HCT116 (cell line): Measurements from ENCODE around the gene PLPPR2. TPM values are rescaled to one million over a fixed set of nuclear protein-coding genes. Genes with fewer than 3 reads are reported as not detected.

ENCODE experiments used
- ATAC-seq: fragments of 200-7000 bp; cut with Tn5 transposase; 2 replicates; pipeline ENCODE4 v1.9.1; 2020; ENCODE audit warnings: mild to moderate bottlenecking, moderate library complexity
- BruUV-seq: library from RNA; stranded (reverse); fragments of 400-500 nt; replicated peaks from 2 replicates; lab custom pipeline; 2021; lab: Mats Ljungman, UMichigan
- CTCF ChIA-PET: fragments of 300-600 bp; sonication (Branson Sonifier 250); formaldehyde crosslinking; loops from one replicate; lab custom pipeline; 2021; ENCODE audit warnings: antibody characterized with exemption; lab: Charles Lee
- POLR2A ChIA-PET: fragments of 300-600, 350-600 bp; sonication (Branson Sonifier 250); formaldehyde crosslinking; loops from one replicate; lab custom pipeline; 2021; ENCODE audit warnings: antibody characterized with exemption; lab: Charles Lee
- RAD21 ChIA-PET, 2 experiments: fragments of 300-600 bp; sonication (Branson Sonifier 250); formaldehyde crosslinking; loops; one replicate each; lab custom pipeline; 2023; ENCODE audit warnings: low total read pairs in 2 of 2; ENCODE audit not compliant: uncharacterized antibody in 2 of 2, unreplicated experiment in 2 of 2, low non-redundant PET in 1 of 2; lab: Charles Lee
- DNase-seq: peaks from one replicate; pipeline ENCODE4 v3.0.0-alpha.2; 2010; ENCODE audit warnings: low read depth, low spot score
- H2AFZ ChIP-seq: fragments of 200-600 bp; shearing (Covaris generic), sonication (generic); 2 replicates; pipeline ENCODE4 v1.6.1; 2017; ENCODE audit warnings: low read depth, mixed run types, mixed read lengths, antibody characterized with exemption, low read length; ENCODE audit not compliant: poor library complexity, severe bottlenecking
- H3K27ac ChIP-seq: 2 replicates; pipeline ENCODE4 v1.5.1; 2012; ENCODE audit warnings: low read depth, low read length
- H3K27me3 ChIP-seq: fragments of 200-600 bp; sonication (generic); 2 replicates; pipeline ENCODE4 v1.6.1; 2016; ENCODE audit warnings: mixed run types, low read length, mixed read lengths; ENCODE audit not compliant: insufficient read depth
- H3K36me3 ChIP-seq, 2 experiments: fragments of 200-500 bp in 1 of 2; fragments of 200-600 bp in 1 of 2; sonication (Bioruptor generic) in 1 of 2; sonication (generic) in 1 of 2; 2 replicates each; pipeline versions ENCODE4 v1.5.1 to v1.6.1; 2014 to 2016; ENCODE audit warnings: low read length in 2 of 2, inconsistent platforms in 1 of 2, mixed read lengths in 1 of 2, mixed run types in 1 of 2; ENCODE audit not compliant: insufficient read depth in 2 of 2, control insufficient read depth in 1 of 2
- H3K4me1 ChIP-seq, 2 experiments: fragments of 200-600 bp in 1 of 2; sonication (generic) in 1 of 2; 2 replicates each; pipeline versions ENCODE4 v1.5.1 to v1.6.1; 2012 to 2017; ENCODE audit warnings: low read length in 2 of 2, inconsistent platforms in 1 of 2, mild to moderate bottlenecking in 1 of 2, mixed read lengths in 1 of 2, mixed run types in 1 of 2, moderate library complexity in 1 of 2; ENCODE audit not compliant: insufficient read depth in 2 of 2, control insufficient read depth in 1 of 2
- H3K4me2 ChIP-seq: fragments of 200-600 bp; sonication (generic); 2 replicates; pipeline ENCODE4 v1.6.1; 2017; ENCODE audit warnings: mixed run types, low read length, mixed read lengths
- H3K4me3 ChIP-seq, 2 experiments: fragments of 200-600 bp in 1 of 2; sonication (generic) in 1 of 2; replicated peaks in 1 of 2; 2 replicates each; pipeline ENCODE4 v1.5.1; 2011 to 2016; ENCODE audit warnings: low read length in 2 of 2, control low read depth in 1 of 2, low read depth in 1 of 2, mild to moderate bottlenecking in 1 of 2, mixed read lengths in 1 of 2, mixed run types in 1 of 2
- H3K79me2 ChIP-seq: fragments of 200-600 bp; sonication (generic); 2 replicates; pipeline ENCODE4 v1.6.1; 2017; ENCODE audit warnings: mild to moderate bottlenecking, mixed run types, low read length, moderate library complexity, mixed read lengths; ENCODE audit not compliant: insufficient read depth
- H3K9ac ChIP-seq: fragments of 200-600 bp; sonication (generic); 2 replicates; pipeline ENCODE4 v1.6.1; 2016; ENCODE audit warnings: low read length, mixed read lengths
- H3K9me2 ChIP-seq: fragments of 200-600 bp; sonication (generic), shearing (Covaris generic); 2 replicates; pipeline ENCODE4 v1.6.1; 2017; ENCODE audit warnings: mixed run types, mild to moderate bottlenecking, moderate library complexity; ENCODE audit not compliant: insufficient read depth
- H3K9me3 ChIP-seq, 2 experiments: fragments of 200-500 bp in 1 of 2; fragments of 200-600 bp in 1 of 2; sonication (Bioruptor generic) in 1 of 2; sonication (generic) in 1 of 2; 2 replicates each; pipeline ENCODE4 v1.6.1; 2014 to 2017; ENCODE audit warnings: low read length in 2 of 2, mixed read lengths in 2 of 2, inconsistent platforms in 1 of 2, low read depth in 1 of 2, mild to moderate bottlenecking in 1 of 2, mixed run types in 1 of 2, moderate library complexity in 1 of 2; ENCODE audit not compliant: control insufficient read depth in 1 of 2, insufficient read depth in 1 of 2
- H4K20me1 ChIP-seq: fragments of 200-600 bp; sonication (generic), shearing (Covaris generic); 2 replicates; pipeline ENCODE4 v1.6.1; 2017; ENCODE audit warnings: mixed run types, mild to moderate bottlenecking, moderate library complexity; ENCODE audit not compliant: insufficient read depth
- CEBPB ChIP-seq: IDR thresholded peaks from 2 replicates; pipeline ENCODE4 v1.6.1; 2012; ENCODE audit warnings: low read depth
- EGR1 ChIP-seq: IDR thresholded peaks from 2 replicates; pipeline ENCODE4 v1.6.1; 2012; ENCODE audit warnings: low read depth
- ELF1 ChIP-seq: IDR thresholded peaks from 2 replicates; pipeline ENCODE4 v1.6.1; 2012; ENCODE audit warnings: low read depth, borderline replicate concordance
- EZH2 ChIP-seq: fragments of 200-600 bp; sonication (generic); IDR thresholded peaks from 2 replicates; pipeline ENCODE4 v1.6.1; 2017; ENCODE audit warnings: antibody characterized with exemption, mixed run types
- EZH2phosphoT487 ChIP-seq: fragments of 200-600 bp; IDR thresholded peaks from 2 replicates; pipeline ENCODE4 v1.6.1; 2018; ENCODE audit warnings: antibody characterized with exemption, borderline replicate concordance
- FOSL1 ChIP-seq: IDR thresholded peaks from 2 replicates; pipeline ENCODE4 v1.6.1; 2012; ENCODE audit warnings: low read depth
- JUND ChIP-seq: IDR thresholded peaks from 2 replicates; pipeline ENCODE4 v1.6.1; 2012
- POLR2A ChIP-seq: IDR thresholded peaks from 2 replicates; pipeline ENCODE4 v1.7.0; 2011; ENCODE audit warnings: borderline replicate concordance; ENCODE audit not compliant: insufficient read depth, insufficient read length; ENCODE audit errors: extremely low read depth
- POLR2AphosphoS5 ChIP-seq: IDR thresholded peaks from 2 replicates; pipeline ENCODE4 v1.6.1; 2011; ENCODE audit warnings: mild to moderate bottlenecking, low read depth, low read length, moderate library complexity
- RAD21 ChIP-seq: IDR thresholded peaks from 2 replicates; pipeline ENCODE4 v1.6.1; 2012; ENCODE audit warnings: low read depth, mild to moderate bottlenecking
- SP1 ChIP-seq: IDR thresholded peaks from 2 replicates; pipeline ENCODE4 v1.6.1; 2012; ENCODE audit warnings: low read depth
- SRF ChIP-seq: IDR thresholded peaks from 2 replicates; pipeline ENCODE4 v1.6.1; 2012; ENCODE audit warnings: low read depth
- TCF7L2 ChIP-seq: IDR thresholded peaks from 2 replicates; pipeline ENCODE4 v1.7.0; 2011; ENCODE audit warnings: borderline replicate concordance, inconsistent platforms; ENCODE audit not compliant: insufficient read depth, insufficient read length; ENCODE audit errors: extremely low read depth
- YY1 ChIP-seq: IDR thresholded peaks from 2 replicates; pipeline ENCODE4 v1.6.1; 2011; ENCODE audit warnings: low read length, low read depth, moderate library complexity, mild to moderate bottlenecking; ENCODE audit not compliant: insufficient replicate concordance; ENCODE audit errors: extremely low read depth
- ZFX ChIP-seq: fragments of 450-650 bp; IDR thresholded peaks from 2 replicates; pipeline ENCODE4 v1.6.1; 2017
- ZNF274 ChIP-seq: fragments of 200-500 bp; sonication (Bioruptor generic); IDR thresholded peaks from 2 replicates; pipeline ENCODE4 v1.6.1; 2014; ENCODE audit warnings: mild to moderate bottlenecking, low read depth, low read length, inconsistent platforms
- intact Hi-C: fragments of 100-400 bp; cut with micrococcal nuclease; formaldehyde crosslinking; loops from 2 replicates; pipeline ENCODE4 v1.10.0; 2022
- total RNA-seq: library from RNA; stranded (reverse); gene quantifications from one replicate; pipeline ENCODE4 v1.2.1, GENCODE V29; 2021; ENCODE audit not compliant: unreplicated experiment
- TF ChIP-seq, protein P1 (sequence below): IDR thresholded peaks from 2 replicates; pipeline ENCODE4 v1.6.1; 2012
- TF ChIP-seq, protein P2 (sequence below): IDR thresholded peaks from 2 replicates; pipeline ENCODE4 v1.6.1; 2012

PLPPR2 gene
- total RNA-seq, 1 experiment from 2014 or later: 23.2 TPM

DNA sequence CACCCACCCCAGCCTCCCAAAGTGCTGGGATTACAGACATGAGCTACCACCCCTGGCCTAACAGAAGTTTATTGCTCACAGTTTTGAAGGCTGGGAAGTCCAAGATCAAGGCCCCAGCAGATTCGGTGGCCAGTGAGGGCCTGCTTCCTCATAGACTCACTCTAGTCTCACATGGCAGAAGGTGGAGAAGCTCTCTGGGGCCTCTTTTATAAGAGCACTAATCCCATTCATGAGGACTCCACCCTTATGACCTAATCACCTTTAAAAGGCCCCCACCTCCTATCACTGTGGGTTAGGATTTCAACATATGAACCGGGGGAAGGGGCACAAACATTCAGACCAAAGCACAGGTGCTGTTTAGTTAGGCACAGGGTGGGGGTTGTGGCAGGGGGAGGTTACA is 12.3 kb downstream of the PLPPR2 start:
- no TSS peak for BruUV-seq
- ATAC-seq: no peak

DNA sequence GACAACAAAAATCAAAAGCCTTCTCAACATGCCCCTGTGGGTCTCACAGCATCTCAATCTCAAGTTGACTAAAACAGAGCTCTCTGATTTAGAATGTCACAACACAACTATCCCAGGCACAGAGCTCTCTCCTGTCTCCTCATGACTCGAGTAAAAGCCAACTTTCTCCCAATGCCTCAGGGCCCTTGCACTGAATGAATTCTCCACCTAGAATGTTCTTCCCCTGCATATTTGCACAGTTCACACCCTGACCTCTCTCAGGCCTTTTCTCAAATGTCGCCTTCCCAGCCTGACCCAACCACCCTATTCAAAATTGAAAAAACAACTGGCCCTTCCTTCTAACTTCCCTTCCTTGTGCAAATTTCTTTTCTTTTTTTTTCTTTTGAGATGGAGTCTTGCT is 15.5 kb downstream of the PLPPR2 start:
- ATAC-seq (no peak), DNase-seq (no peak)
- ChIA-PET RAD21 (no interaction called here), POLR2A (no interaction called here), CTCF (no interaction called here)
- Histone ChIP-seq H3K79me2 (peaks cover 2% of the 10 kb centered on the region; the same call in 1 of the 2 replicates), H3K9me3 (no peaks in the 10 kb centered on the region), H3K4me3 (no peak overlapping the region), H3K4me2 (no peak overlapping the region), H3K9ac (no peak overlapping the region), H4K20me1 (no peaks in the 10 kb centered on the region), H3K27ac (no peak overlapping the region), H3K9me2 (no peaks in the 10 kb centered on the region), H2AFZ (no peak overlapping the region), H3K36me3 (no peaks in the 10 kb centered on the region), H3K4me1 (peaks cover 12 to 17% of the 10 kb centered on the region in 2 experiments), H3K27me3 (no peaks in the 10 kb centered on the region)
- no TSS peak for BruUV-seq
- intact Hi-C loops: no loop called here
- TF ChIP-seq FOSL1: no peak
- TF ChIP-seq, protein P1, sequence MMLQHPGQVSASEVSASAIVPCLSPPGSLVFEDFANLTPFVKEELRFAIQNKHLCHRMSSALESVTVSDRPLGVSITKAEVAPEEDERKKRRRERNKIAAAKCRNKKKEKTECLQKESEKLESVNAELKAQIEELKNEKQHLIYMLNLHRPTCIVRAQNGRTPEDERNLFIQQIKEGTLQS: no peak
- no peak for TF ChIP-seq JUND
- TF ChIP-seq ZNF274: no peak
- TF ChIP-seq SP1: no peak
- TF ChIP-seq, protein P2, sequence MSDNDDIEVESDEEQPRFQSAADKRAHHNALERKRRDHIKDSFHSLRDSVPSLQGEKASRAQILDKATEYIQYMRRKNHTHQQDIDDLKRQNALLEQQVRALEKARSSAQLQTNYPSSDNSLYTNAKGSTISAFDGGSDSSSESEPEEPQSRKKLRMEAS: no peak
- no peak for TF ChIP-seq YY1
- TF ChIP-seq SRF: no peak

More for the DNA sequence above, 12.3 kb downstream of the PLPPR2 start:
- Histone ChIP-seq H3K9me3 (no peaks in the 10 kb centered on the region), H3K4me2 (no peak overlapping the region), H3K36me3 (no peaks in the 10 kb centered on the region; a peak in 1 of 4 replicates), H3K4me3 (no peak overlapping the region), H2AFZ (no peak overlapping the region), H3K9ac (no peak overlapping the region), H3K27me3 (no peaks in the 10 kb centered on the region), H3K27ac (no peak overlapping the region), H3K4me1 (no peaks in the 10 kb centered on the region), H3K79me2 (no peaks in the 10 kb centered on the region), H4K20me1 (no peaks in the 10 kb centered on the region), H3K9me2 (no peaks in the 10 kb centered on the region)
- ChIA-PET POLR2A (no interaction called here), CTCF (interaction anchor here (2.8 kb wide), 1 partner anchor 15 kb away, joined by 11 read pairs; no protein-coding TSS in a partner anchor), RAD21 (no interaction called here)
- TF ChIP-seq, protein P1: no peak
- TF ChIP-seq SRF (no peak), ELF1 (no peak), ZFX (no peak), EZH2phosphoT487 (no peak), JUND (no peak), POLR2A (no peak), CEBPB (no peak), TCF7L2 (no peak), EGR1 (no peak), RAD21 (no peak), YY1 (no peak), SP1 (no peak), EZH2 (no peak), POLR2AphosphoS5 (no peak)
- TF ChIP-seq, protein P2: no peak
- DNase-seq: no peak
- intact Hi-C loops: no loop called here
